CD4-positive, alpha-beta T cell treated with Interleukin-12 subunit alpha and Interleukin-12 subunit beta, for 1 hour (primary cell): ENCODE measurements around the gene TNNC2.
"Not testable (repeated sequence)": the region's sequence is repeated elsewhere in the genome, so short reads cannot be mapped to it uniquely, and the experiment has no call there.

Source experiments
- DNase-seq: peaks from one replicate; pipeline ENCODE4 v3.0.0-alpha.2; 2020

Gene TNNC2

DNA sequence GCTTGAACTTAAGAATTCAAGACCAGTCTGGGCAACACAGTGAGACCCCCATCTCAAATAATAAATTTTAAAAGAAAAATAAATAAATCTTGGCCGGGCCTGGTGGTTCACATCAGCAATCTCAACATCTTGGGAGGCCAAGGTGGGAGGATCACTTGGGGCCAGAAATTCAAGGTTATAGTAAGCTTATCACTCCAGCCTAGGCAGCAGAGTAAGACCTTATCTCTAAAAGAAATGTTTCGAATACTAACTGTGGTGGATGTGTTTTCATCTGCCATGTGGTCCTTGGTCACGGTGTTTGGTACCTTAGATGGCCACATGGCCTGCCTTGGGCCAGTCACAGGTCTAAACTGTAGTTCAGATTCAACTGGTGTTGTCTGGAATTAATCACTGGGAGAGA is 8.9 kb downstream of the TNNC2 start:
- no peak for DNase-seq

DNA sequence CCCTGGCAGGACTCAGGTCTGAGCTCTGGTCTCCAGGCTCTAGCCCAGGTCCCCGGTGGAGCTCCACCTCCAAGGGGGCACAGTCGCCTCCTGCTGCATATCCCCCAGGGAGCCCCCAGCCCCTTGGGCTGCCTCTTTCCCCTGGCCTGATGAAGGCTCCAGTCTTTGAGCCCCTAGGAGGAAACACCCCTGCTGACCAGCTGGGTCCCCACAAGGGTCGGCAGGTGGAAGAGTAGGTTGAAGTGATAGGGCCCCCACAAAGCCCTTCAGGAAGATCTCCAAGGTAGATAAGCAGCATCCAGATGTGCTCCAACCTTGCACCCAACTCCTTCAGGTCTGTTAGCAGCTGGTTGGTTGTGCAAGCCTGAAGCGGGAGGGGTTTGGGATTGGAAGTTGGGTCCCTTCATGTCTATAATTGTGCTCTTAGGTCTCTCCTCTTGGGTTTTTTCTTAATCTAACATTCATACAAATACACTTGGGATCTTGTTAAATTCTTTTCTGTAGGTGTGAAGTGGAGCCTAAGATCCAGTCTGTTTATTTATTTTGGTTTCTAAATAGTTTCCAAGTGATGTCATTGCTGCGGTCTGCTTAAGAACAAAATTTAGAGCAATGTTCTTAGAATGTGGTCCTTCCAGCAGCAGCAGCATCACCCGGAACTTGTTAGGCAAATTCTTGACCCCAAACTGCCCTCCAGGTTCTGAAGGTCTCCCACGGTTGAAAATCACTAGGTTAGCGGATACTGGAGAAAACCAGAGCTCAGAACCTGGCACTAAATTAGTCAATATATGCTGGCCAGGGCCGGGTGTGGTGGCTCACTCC is 9.5 kb downstream of the TNNC2 start:
- no peak for DNase-seq

DNA sequence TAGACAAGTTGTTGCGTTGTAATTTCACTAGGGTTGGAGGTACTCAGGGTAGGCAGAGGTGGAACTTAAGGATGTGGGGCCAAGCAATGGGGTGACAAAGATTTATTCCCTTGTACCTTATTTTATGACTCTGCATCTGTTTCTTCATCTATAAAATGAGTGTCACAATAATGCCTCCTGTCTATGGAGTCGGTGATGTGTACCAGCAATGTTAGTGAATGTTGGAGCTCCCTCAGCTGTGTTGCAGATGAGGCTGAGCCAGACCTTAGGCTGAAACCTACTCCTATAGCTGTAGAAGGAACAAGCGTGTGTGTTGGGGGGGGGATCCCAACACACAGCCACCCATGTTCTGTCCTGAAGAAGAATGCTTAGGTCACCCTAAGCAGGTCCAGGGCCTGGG is 10.2 kb downstream of the TNNC2 start:
- DNase-seq: no peak

GRCh38 chr20:45814314-45814713 is 12.8 kb downstream of the TNNC2 start:
- no peak for DNase-seq

- no peak for DNase-seq
Measured at GRCh38 chr20:45813489-45813888, 13.6 kb downstream of the TNNC2 start.

DNA sequence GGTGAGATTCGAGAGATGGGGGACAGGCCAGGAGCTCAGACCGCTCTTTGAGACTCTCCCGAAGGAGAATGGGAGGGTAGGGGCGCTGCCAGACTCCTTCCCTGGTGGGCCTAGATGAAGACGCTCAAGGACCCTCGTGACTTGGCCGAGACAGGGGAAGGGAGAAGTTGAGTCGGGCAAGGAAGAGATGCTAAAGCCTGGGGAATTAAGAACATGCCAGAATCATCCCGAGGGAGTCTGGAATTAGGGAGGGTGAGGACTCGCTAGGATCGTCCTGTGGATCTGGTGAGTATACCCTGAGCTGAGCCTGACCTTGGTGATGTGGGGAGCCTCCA is 14.1 kb downstream of the TNNC2 start:
- no peak for DNase-seq

GRCh38 chr20:45812157-45813005 is 14.7 kb downstream of the TNNC2 start, which contains the start of gene UBE2C:
TSS of gene UBE2C (plus strand) at chr20:45812644. CDS start at chr20:45812696, 52 bp downstream.
- DNase-seq: peak; percentile 97

DNA sequence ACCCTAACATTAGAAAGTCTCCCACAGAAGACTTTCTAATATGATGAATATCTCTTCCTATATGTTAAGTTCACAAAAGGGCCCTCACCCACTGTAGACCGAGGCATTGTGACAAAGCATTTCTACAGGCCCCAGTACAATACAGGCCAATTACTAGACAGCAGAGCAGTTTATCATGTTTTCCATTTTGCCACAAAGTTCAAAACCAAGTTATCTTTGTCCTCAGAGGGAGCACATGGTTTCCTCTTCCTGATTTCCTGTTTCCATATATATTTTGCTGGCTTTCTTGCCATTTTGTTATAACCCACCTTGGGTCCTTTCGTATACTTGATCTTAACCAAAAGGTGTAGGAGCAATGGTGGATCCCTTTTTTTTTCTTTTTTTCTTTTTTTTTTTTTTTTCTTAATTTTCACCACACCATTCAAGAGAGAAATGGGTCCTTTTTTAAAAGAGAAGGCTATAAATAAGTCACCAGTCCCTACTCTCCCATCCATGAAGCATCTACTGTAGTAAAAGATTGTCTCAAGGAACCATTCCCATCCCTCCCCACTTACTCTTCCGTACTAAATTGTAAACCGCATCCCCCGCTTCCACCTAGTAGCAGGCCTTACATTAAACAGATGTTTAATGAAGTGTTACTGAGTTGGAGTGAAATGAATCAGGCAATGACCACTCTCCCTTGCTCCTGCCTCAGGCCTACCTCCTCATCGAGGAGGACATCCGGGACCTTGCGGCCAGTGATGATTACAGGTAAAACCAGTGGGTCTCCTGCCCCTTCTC is 16.7 kb downstream of the TNNC2 start:
- DNase-seq: no peak

DNA sequence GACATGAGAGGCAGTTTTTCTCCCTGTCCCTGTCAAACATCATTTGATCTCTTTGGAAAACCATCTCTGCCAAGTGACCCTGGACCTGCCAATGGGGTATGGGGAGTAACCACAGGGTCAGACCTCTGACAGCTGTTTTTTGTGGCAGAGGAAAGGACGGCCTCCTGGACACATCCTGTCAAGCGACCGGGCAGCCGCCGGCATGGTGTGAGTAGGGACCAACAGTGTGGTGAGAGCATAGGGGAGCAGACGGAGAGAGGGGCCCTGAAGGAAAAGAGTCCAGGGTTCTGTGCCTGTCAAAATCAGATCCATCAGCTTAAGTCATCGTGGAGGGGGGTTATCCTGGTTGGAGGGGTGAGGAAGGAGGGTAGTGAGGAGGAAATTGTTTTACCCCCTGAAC is 25.3 kb downstream of the TNNC2 start:
- no peak for DNase-seq

DNA sequence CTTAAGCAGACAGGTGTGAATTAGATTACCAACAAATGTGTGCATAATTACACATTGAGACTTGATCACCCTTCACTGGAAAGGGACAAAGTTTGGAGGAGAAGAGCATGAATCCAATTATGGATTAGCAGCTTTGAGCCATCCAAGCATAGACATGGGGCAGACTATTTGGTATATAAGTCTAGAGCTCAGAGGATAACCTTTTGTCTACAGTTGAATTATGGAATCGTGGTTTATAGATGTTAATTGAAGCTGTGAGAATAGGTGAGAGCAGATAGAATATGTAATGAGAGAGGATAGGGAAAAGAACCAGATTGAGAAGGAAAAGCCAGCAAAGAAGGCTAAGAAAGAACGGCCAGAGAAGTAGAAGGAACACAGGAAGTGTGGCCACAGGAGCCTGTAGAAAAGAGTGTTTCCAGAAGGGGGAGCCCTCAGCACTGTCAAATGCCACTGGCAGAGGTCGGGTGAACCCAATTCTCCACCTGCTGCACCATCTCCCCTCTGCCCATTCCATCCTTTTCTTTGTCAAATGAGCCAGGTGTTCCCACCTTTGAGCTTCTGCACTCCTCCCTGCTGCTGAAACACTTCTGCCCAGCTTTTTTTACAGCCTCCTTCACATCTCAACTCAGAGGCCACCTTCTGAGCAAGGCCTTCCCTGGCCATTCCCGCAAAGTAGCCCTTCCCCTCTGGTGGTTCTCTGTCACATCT is 28.0 kb downstream of the TNNC2 start:
- DNase-seq: peak; percentile 75

- DNase-seq: not testable (repeated sequence)
Measured at GRCh38 chr20:45797955-45798354, 29.2 kb downstream of the TNNC2 start.

GRCh38 chr20:45797510-45797909 is 29.6 kb downstream of the TNNC2 start:
- not testable (repeated sequence) for DNase-seq

- no peak for DNase-seq
Measured at GRCh38 chr20:45796337-45797065, 30.6 kb downstream of the TNNC2 start.

GRCh38 chr20:45792317-45793118 is 34.6 kb downstream of the TNNC2 start:
- peak; percentile 43 for DNase-seq

DNA sequence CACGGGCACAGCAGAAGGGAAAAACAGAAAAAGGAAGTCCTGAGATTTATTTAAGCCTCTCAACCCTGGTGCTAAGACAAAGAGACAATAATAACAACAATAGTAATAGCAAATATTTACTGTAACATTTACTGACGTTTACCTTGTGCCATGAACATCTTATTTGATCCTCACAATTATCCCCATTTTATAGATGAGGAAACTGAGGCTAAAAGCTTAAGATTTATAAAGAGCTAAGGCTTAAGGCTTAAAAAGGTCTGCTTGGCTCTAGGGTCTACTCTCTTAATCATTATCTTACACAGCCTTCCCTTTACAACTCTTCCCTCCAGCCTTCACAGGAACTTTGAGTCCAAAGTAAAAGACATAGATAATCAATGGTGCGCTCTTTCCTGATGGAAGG is 38.8 kb downstream of the TNNC2 start:
- no peak for DNase-seq

- no peak for DNase-seq
Measured at GRCh38 chr20:45783656-45784294, 43.3 kb downstream of the TNNC2 start.

GRCh38 chr20:45782890-45783289 is 44.2 kb downstream of the TNNC2 start:
- no peak for DNase-seq

- DNase-seq: no peak
Measured at GRCh38 chr20:45781391-45781931, 45.7 kb downstream of the TNNC2 start.

GRCh38 chr20:45780159-45780558 is 47.0 kb downstream of the TNNC2 start:
- no peak for DNase-seq
